Smooth muscle cell (in vitro differentiated cells): ENCODE data around the gene CCNK. TPM values are rescaled to one million over a fixed set of nuclear protein-coding genes. Genes with fewer than 3 reads are reported as not detected.
A peak's percentile ranks its signal among the peaks of the same experiment; 100 is the strongest.

ENCODE experiments used
- DNase-seq: peaks from one replicate; lab custom pipeline; 2025; ENCODE audit not compliant: unreplicated experiment; lab: John Stamatoyannopoulos, UW
- H2AFZ ChIP-seq: fragments of 200-600 bp; sonication (generic); 2 replicates; pipeline ENCODE4 v1.6.0; 2016; ENCODE audit warnings: antibody characterized with exemption, low read depth, mild to moderate bottlenecking
- H3F3A ChIP-seq: fragments of 200-600 bp; sonication (generic); 2 replicates; pipeline ENCODE4 v1.6.0; 2017; ENCODE audit warnings: antibody characterized with exemption, low read depth
- H3K27ac ChIP-seq: fragments of 200-600 bp; sonication (generic); 2 replicates; pipeline ENCODE4 v1.5.1; 2016; ENCODE audit warnings: low read depth, mild to moderate bottlenecking
- H3K27me3 ChIP-seq: fragments of 200-600 bp; sonication (generic); 2 replicates; pipeline ENCODE4 v1.6.1; 2016; ENCODE audit warnings: low read depth, mild to moderate bottlenecking
- H3K36me3 ChIP-seq: fragments of 200-600 bp; sonication (generic); 2 replicates; pipeline ENCODE4 v1.5.1; 2016; ENCODE audit warnings: low read depth
- H3K4me1 ChIP-seq: fragments of 200-600 bp; sonication (generic); 2 replicates; pipeline ENCODE4 v1.5.1; 2016; ENCODE audit warnings: low read depth
- H3K4me2 ChIP-seq: fragments of 200-600 bp; sonication (generic); 2 replicates; pipeline ENCODE4 v1.6.0; 2016; ENCODE audit warnings: mild to moderate bottlenecking
- H3K4me3 ChIP-seq: fragments of 200-600 bp; sonication (generic); 2 replicates; pipeline ENCODE4 v1.5.1; 2016; ENCODE audit warnings: mild to moderate bottlenecking
- H3K79me2 ChIP-seq: fragments of 200-600 bp; sonication (generic); 2 replicates; pipeline ENCODE4 v1.6.0; 2016; ENCODE audit warnings: low read depth, mild to moderate bottlenecking
- H3K9ac ChIP-seq: fragments of 200-600 bp; sonication (generic); 2 replicates; pipeline ENCODE4 v1.6.0; 2016; ENCODE audit warnings: low read depth
- H3K9me3 ChIP-seq: fragments of 200-600 bp; sonication (generic); replicated peaks from 2 replicates; pipeline ENCODE4 v1.5.1; 2016; ENCODE audit warnings: low read depth
- H4K20me1 ChIP-seq: fragments of 200-600 bp; sonication (generic); 2 replicates; pipeline ENCODE4 v1.6.0; 2016; ENCODE audit warnings: low read depth
- CTCF ChIP-seq: fragments of 200-600 bp; sonication (generic); IDR thresholded peaks from 2 replicates; pipeline ENCODE4 v1.5.1; 2017; ENCODE audit warnings: borderline replicate concordance, mild to moderate bottlenecking, antibody characterized with exemption; ENCODE audit not compliant: insufficient read depth, poor library complexity, severe bottlenecking
- WGBS: methylation state at CpG from one replicate; pipeline ENCODE4 v1.1.7; 2016; ENCODE audit warnings: low lambda C conversion rate; 5-methylcytosine and 5-hydroxymethylcytosine counted together
- polyA plus RNA-seq: library from polyadenylated mRNA; unstranded; fragments of >200 nt; fragmentation: Nextera tagmentation; extraction: Ambion mirVana; gene quantifications from 2 replicates; pipeline ENCODE4 v1.2.1, GENCODE V29; 2016
- total RNA-seq: library from RNA; depleted of rRNA; stranded (reverse); fragments of >200 nt; gene quantifications from 2 replicates; pipeline ENCODE4 v1.2.3, GENCODE V29; 2014

Gene CCNK
- total and polyA plus RNA-seq, 2 experiments from 2014 or later, result 14.6 to 32.9 TPM

- Histone ChIP-seq H3F3A (peaks cover 8% of the 10 kb centered on the region), H3K27ac (peak overlapping the region; percentile 47)
- no peak for DNase-seq
Observed at GRCh38 chr14:99462210-99462609, 19.0 kb upstream of the CCNK start.

GRCh38 chr14:99463974-99464373 lies 17.2 kb upstream of the CCNK start:
- Histone ChIP-seq H3K9ac (no peak overlapping the region), H3K4me1 (no peaks in the 10 kb centered on the region), H3K4me3 (no peak overlapping the region), H3K36me3 (no peaks in the 10 kb centered on the region), H3K27me3 (no peaks in the 10 kb centered on the region), H3K79me2 (peaks cover 80% of the 10 kb centered on the region), H3K9me3 (no peaks in the 10 kb centered on the region), H4K20me1 (peaks cover 73% of the 10 kb centered on the region), H3F3A (peaks cover 8% of the 10 kb centered on the region), H2AFZ (no peak overlapping the region), H3K27ac (no peak overlapping the region), H3K4me2 (no peak overlapping the region)
- no peak for TF ChIP-seq CTCF
- DNase-seq, result no peak
- WGBS, result 92% methylated on average over 4 of the region's 4 CpGs

More at GRCh38 chr14:99462210-99462609, 19.0 kb upstream of the CCNK start:
- no peaks in the 10 kb centered on the region for H3K9me3 ChIP-seq
- H3K27me3 ChIP-seq, result no peaks in the 10 kb centered on the region
- H3K36me3 ChIP-seq, result no peaks in the 10 kb centered on the region
- no peaks in the 10 kb centered on the region for H3K4me1 ChIP-seq
- no peak for TF ChIP-seq CTCF
- H2AFZ ChIP-seq, result no peak overlapping the region
- 72% methylated on average over 6 of the region's 6 CpGs for WGBS
- no peak overlapping the region for H3K4me2 ChIP-seq
- H4K20me1 ChIP-seq, result peaks cover 55% of the 10 kb centered on the region
- no peak overlapping the region for H3K9ac ChIP-seq
- H3K4me3 ChIP-seq, result no peak overlapping the region
- H3K79me2 ChIP-seq, result peaks cover 74% of the 10 kb centered on the region

GRCh38 chr14:99465288-99465687 lies 15.9 kb upstream of the CCNK start:
- Histone ChIP-seq H3K79me2 (peaks cover 84% of the 10 kb centered on the region), H3K9me3 (no peaks in the 10 kb centered on the region), H3K4me2 (no peak overlapping the region), H3F3A (peaks cover 17% of the 10 kb centered on the region), H3K27ac (no peak overlapping the region), H3K27me3 (no peaks in the 10 kb centered on the region), H3K4me3 (no peak overlapping the region), H4K20me1 (peaks cover 86% of the 10 kb centered on the region), H3K4me1 (no peaks in the 10 kb centered on the region), H2AFZ (no peak overlapping the region), H3K36me3 (no peaks in the 10 kb centered on the region), H3K9ac (no peak overlapping the region)
- TF ChIP-seq CTCF, result no peak
- WGBS, result 89% methylated on average over 9 of the region's 9 CpGs
- no peak for DNase-seq

- Histone ChIP-seq H3K27me3 (no peaks in the 10 kb centered on the region), H3K9ac (no peak overlapping the region), H3K79me2 (peaks cover 92% of the 10 kb centered on the region), H3K4me3 (no peak overlapping the region), H2AFZ (no peak overlapping the region), H3K4me1 (no peaks in the 10 kb centered on the region), H3K4me2 (no peak overlapping the region), H3K27ac (no peak overlapping the region), H3K36me3 (no peaks in the 10 kb centered on the region), H3F3A (peaks cover 14% of the 10 kb centered on the region), H3K9me3 (no peaks in the 10 kb centered on the region), H4K20me1 (peaks cover 92% of the 10 kb centered on the region)
- TF ChIP-seq CTCF, result no peak
- 96% methylated on average over 3 of the region's 3 CpGs for WGBS
- DNase-seq, result no peak
Observed at GRCh38 chr14:99466758-99467157, 14.5 kb upstream of the CCNK start.
